Measurements from ENCODE around the gene MRGPRD.

GRCh38 chr11:69005183-69005630, 24.4 kb upstream of the MRGPRD start:
- TF ChIP-seq CTCF (IDR thresholded peaks at IDR 0.05; ENCODE audit: borderline replicate concordance, extremely low read depth, low read length, poor library complexity, severe bottlenecking) (no peak), EZH2 (IDR thresholded peaks at IDR 0.05; ENCODE audit: borderline replicate concordance, low read depth, low read length, severe bottlenecking) (no peak)
